Stomach (tissue), 9 donors: ENCODE data around the gene COL24A1. TPM values are rescaled to one million over a fixed set of nuclear protein-coding genes. Genes with fewer than 3 reads are reported as not detected.

Experiments
- DNase-seq, 2 donors: peaks; one replicate each; pipeline versions ENCODE4 v3.0.0 to v3.0.0-alpha.2; 2013 to 2019
- H3K27ac ChIP-seq, 5 donors: fragments of 200-600 bp in 4 of 5; sonication (generic) in 4 of 5; one replicate each; pipeline ENCODE4 v1.5.1; 2013 to 2019; ENCODE audit warnings: mild to moderate bottlenecking in 1 of 5, moderate library complexity in 1 of 5
- H3K27me3 ChIP-seq, 3 donors: fragments of 200-600 bp; sonication (generic); one replicate each; pipeline ENCODE4 v1.5.1; 2017 to 2019; ENCODE audit warnings: mixed run types in 1 of 3
- H3K36me3 ChIP-seq, 4 donors: fragments of 200-600 bp; sonication (generic); 1 replicate in 3 of 4; 2 replicates in 1 of 4; pipeline ENCODE4 v1.5.1; 2016 to 2019
- H3K4me1 ChIP-seq, 4 donors: fragments of 200-600 bp; sonication (generic); one replicate each; pipeline ENCODE4 v1.5.1; 2016 to 2019
- H3K4me3 ChIP-seq, 4 donors: fragments of 200-600 bp; sonication (generic) in 3 of 4; one replicate each; pipeline ENCODE4 v1.5.1; 2016 to 2019; ENCODE audit warnings: mild to moderate bottlenecking in 1 of 4
- H3K9me3 ChIP-seq, 4 donors: fragments of 200-600 bp; sonication (generic); one replicate each; pipeline ENCODE4 v1.5.1; 2016 to 2019
- CTCF ChIP-seq, 7 experiments: fragments of 450-650 bp in 4 of 7; fragments of 200-600 bp in 3 of 7; sonication (generic) in 3 of 7; IDR thresholded peaks; one replicate each; pipeline ENCODE4 v1.5.1; 2016 to 2019; ENCODE audit warnings: antibody characterized with exemption in 7 of 7, control low read depth in 2 of 7, mild to moderate bottlenecking in 1 of 7
- EP300 ChIP-seq: sonication (generic); formaldehyde crosslinking; IDR thresholded peaks from one replicate; pipeline ENCODE4 v1.6.1; 2017; ENCODE audit warnings: antibody characterized with exemption
- POLR2A ChIP-seq, 4 donors: fragments of 450-650 bp; IDR thresholded peaks; one replicate each; pipeline ENCODE4 v1.6.1; 2016; ENCODE audit warnings: antibody characterized with exemption in 4 of 4, control low read depth in 2 of 4, mild to moderate bottlenecking in 1 of 4, moderate library complexity in 1 of 4
- POLR2AphosphoS5 ChIP-seq, 3 donors: sonication (generic); formaldehyde crosslinking; IDR thresholded peaks; one replicate each; pipeline ENCODE4 v1.6.1; 2016; ENCODE audit warnings: antibody characterized with exemption in 3 of 3
- WGBS, 5 donors: extraction: QIAGEN DNeasy Blood & Tissue Kit in 3 of 5; methylation state at CpG; one replicate each; pipeline versions ENCODE4 v1.1.5 to v1.1.7; 2013 to 2018; 5-methylcytosine and 5-hydroxymethylcytosine counted together
- intact Hi-C: fragments of 100-400 bp; cut with DNase I; formaldehyde crosslinking; loops from one replicate; pipeline ENCODE4 v1.15.1; 2023; ENCODE audit warnings: low total_unique reads
- polyA plus RNA-seq, 3 donors: library from polyadenylated mRNA; stranded (reverse); fragments of 200-250 nt; gene quantifications; one replicate each; pipeline ENCODE4 v1.2.3, GENCODE V29; 2013
- total RNA-seq, 5 donors: library from RNA; depleted of rRNA; stranded (reverse); fragments of >200 nt; gene quantifications; one replicate each; pipeline versions ENCODE4 v1.1.0 to v1.2.3, GENCODE V29; 2014 to 2016
- donor health status: healthy with polysubstance abuse.
- donor health status: Bipolar disorder and iron deficiency.
- donor health status: healthy.

Gene COL24A1
- total and polyA plus RNA-seq, 8 donors = under 0.01 to 2.4 (median 0.34) TPM; not detected in 2

- DNase-seq = peak in 1 of 2 donors; percentile 62
- Histone ChIP-seq H3K4me3 (no peak overlapping the region), H3K27ac (no peak overlapping the region), H3K4me1 (no peaks in the 10 kb centered on the region), H3K9me3 (no peaks in the 10 kb centered on the region), H3K27me3 (no peaks in the 10 kb centered on the region), H3K36me3 (no peaks in the 10 kb centered on the region)
- TF ChIP-seq CTCF (IDR thresholded peaks at IDR 0.05) (peak in 2 of 7 experiments; percentile 10 to 13), EP300 (no peak)
- intact Hi-C loops = no loop called here
- WGBS, 5 donors = 15 to 30% (median 22%) methylated on average over 4 of the region's 4 CpGs
These were observed 261.9 kb downstream of the COL24A1 start for GRCh38 chr1:85894651-85895050.

- no peaks in the 10 kb centered on the region for H3K36me3 ChIP-seq
- no peak overlapping the region for H3K4me3 ChIP-seq
- intact Hi-C loops = no loop called here
- H3K9me3 ChIP-seq = no peaks in the 10 kb centered on the region
- TF ChIP-seq EP300 (no peak), CTCF (IDR thresholded peaks at IDR 0.05) (no peak), POLR2A (IDR thresholded peaks at IDR 0.05) (no peak), POLR2AphosphoS5 (IDR thresholded peaks at IDR 0.05) (no peak)
- no peak overlapping the region for H3K27ac ChIP-seq
- H3K27me3 ChIP-seq = no peaks in the 10 kb centered on the region
- DNase-seq = no peak
- whole genome bisulfite sequencing, 5 donors = 90 to 97% (median 95%) methylated on average over 2 of the region's 2 CpGs
- no peaks in the 10 kb centered on the region for H3K4me1 ChIP-seq
These were observed 264.2 kb downstream of the COL24A1 start for GRCh38 chr1:85892366-85892765.

GRCh38 chr1:85889870-85890269, 266.7 kb downstream of the COL24A1 start:
- H3K27ac ChIP-seq = no peak overlapping the region
- H3K9me3 ChIP-seq = no peaks in the 10 kb centered on the region
- no peaks in the 10 kb centered on the region for H3K4me1 ChIP-seq
- WGBS, 5 donors = 63 to 82% (median 78%) methylated on average over 2 of the region's 2 CpGs
- no peaks in the 10 kb centered on the region for H3K36me3 ChIP-seq
- no peak for DNase-seq
- H3K27me3 ChIP-seq = no peaks in the 10 kb centered on the region
- no peak overlapping the region for H3K4me3 ChIP-seq
- intact Hi-C loops = no loop called here
- TF ChIP-seq EP300 (no peak), POLR2A (IDR thresholded peaks at IDR 0.05) (no peak), POLR2AphosphoS5 (IDR thresholded peaks at IDR 0.05) (no peak), CTCF (IDR thresholded peaks at IDR 0.05) (no peak)

- no peaks in the 10 kb centered on the region for H3K36me3 ChIP-seq
- no peaks in the 10 kb centered on the region for H3K27me3 ChIP-seq
- no peak for DNase-seq
- TF ChIP-seq EP300 = no peak
- TF ChIP-seq POLR2A (IDR thresholded peaks at IDR 0.05) = no peak
- no peak for TF ChIP-seq POLR2AphosphoS5 (IDR thresholded peaks at IDR 0.05)
- TF ChIP-seq CTCF (IDR thresholded peaks at IDR 0.05) = no peak
- WGBS, 5 donors = 64 to 83% (median 76%) methylated on average over 3 of the region's 3 CpGs
- H3K9me3 ChIP-seq = no peaks in the 10 kb centered on the region
- no peaks in the 10 kb centered on the region for H3K4me1 ChIP-seq
- intact Hi-C loops = no loop called here
- no peak overlapping the region for H3K4me3 ChIP-seq
- H3K27ac ChIP-seq = no peak overlapping the region
These were observed 267.7 kb downstream of the COL24A1 start for GRCh38 chr1:85888921-85889320.
